ENCODE measurements around the gene F2. TPM values are rescaled to one million over a fixed set of nuclear protein-coding genes. Genes with fewer than 3 reads are reported as not detected.

Gene F2
- total and polyA plus RNA-seq, 2 of the 13 experiments (the other 11 are each of a cell fraction or from before 2014, with no cell fraction given): 330 to 801 TPM

GRCh38 chr11:46705070-46705688 lies 13.8 kb upstream of the F2 start:
- H3K79me2 ChIP-seq (ENCODE audit: insufficient read depth, low read length): peaks cover 27% of the 10 kb centered on the region
- WGBS (ENCODE audit: low lambda C conversion rate): 98% methylated on average over 21 of the region's 31 CpGs
- FAIRE-seq: no peak
- H3K36me3 ChIP-seq (replicated peaks in 1 of 2; ENCODE audit: control insufficient read depth in 1 of 2, insufficient read depth in 2 of 2, low read length in 2 of 2): peaks cover 25 to 46% of the 10 kb centered on the region in 2 experiments
- no peak overlapping the region for H3K4me3 ChIP-seq (replicated peaks in 1 of 3; ENCODE audit: insufficient read depth in 1 of 3, low read depth in 2 of 3, low read length in 3 of 3)
- ChIA-PET POLR2A (interaction anchor here (11.5 kb wide), 1 partner anchor 13 kb away, joined by 272 read pairs; the partner anchor contains the start of gene F2), CTCF (ENCODE audit: low intra/inter-chr PET ratio, low total read pairs) (no interaction called here)
- in situ Hi-C loops (cut with HindIII; ENCODE audit: extremely low pct_ligation_motif_present, low pct_unique_long_range_greater_than_20kb) (no loop called here), intact Hi-C loops (cut with micrococcal nuclease; ENCODE audit: unreplicated experiment) (no loop called here)
- no peaks in the 10 kb centered on the region; a peak in 1 of 5 replicates for H3K27me3 ChIP-seq (ENCODE audit: control insufficient read depth in 1 of 2, insufficient read depth in 2 of 2, low read length in 2 of 2)
- H3K9me3 ChIP-seq (ENCODE audit: low read length): no peaks in the 10 kb centered on the region
- no peak for ATAC-seq
- no peak overlapping the region for H3K9ac ChIP-seq (ENCODE audit: insufficient read depth, low read depth, low read length)
- TF ChIP-seq HNRNPL (IDR thresholded peaks at IDR 0.05; ENCODE audit: low read depth, low read length) (0 out of 2 replicates have a peak, but pooled peaks have one; percentile 56), PTBP1 (IDR thresholded peaks at IDR 0.05; ENCODE audit: low read depth, low read length, poor library complexity, severe bottlenecking) (no peak), ZC3H13 (CRISPR knock-in tag; IDR thresholded peaks at IDR 0.05) (peak; percentile 82), RAD21 (CRISPR knock-in tag; IDR thresholded peaks at IDR 0.05) (no peak), AGO2 (optimal IDR thresholded peaks at IDR 0.05; ENCODE audit: low read depth, low read length) (peak; percentile 40), ZNF230 (CRISPR knock-in tag; IDR thresholded peaks at IDR 0.05) (no peak), RBFOX2 (IDR thresholded peaks at IDR 0.05; ENCODE audit: low read depth, low read length) (peak; percentile 74), ATF4 (CRISPR knock-in tag; IDR thresholded peaks at IDR 0.05) (no peak), YY1 (IDR thresholded peaks at IDR 0.05; ENCODE audit: insufficient read depth, insufficient replicate concordance, low read depth, low read length) (no peak), PBX3 (CRISPR knock-in tag; IDR thresholded peaks at IDR 0.05; ENCODE audit: borderline replicate concordance) (no peak)
- H4K20me1 ChIP-seq (ENCODE audit: insufficient read depth, low read length): no peaks in the 10 kb centered on the region
- DNase-seq (ENCODE audit: low spot score): no peak
- BruUV-seq (replicated peaks): no TSS peak
- H2AFZ ChIP-seq (ENCODE audit: low read length): no peak overlapping the region
- H3K4me1 ChIP-seq (ENCODE audit: insufficient read depth, low read length): peaks cover 30% of the 10 kb centered on the region
- H3K4me2 ChIP-seq (ENCODE audit: low read depth, low read length): no peak overlapping the region
- no peak overlapping the region for H3K27ac ChIP-seq (ENCODE audit: extremely low read length, insufficient read depth, low read length)
